GM12878 (cell line): ENCODE measurements around the gene BCAS3. TPM values are rescaled to one million over a fixed set of nuclear protein-coding genes. Genes with fewer than 3 reads are reported as not detected.

Experiments
- ATAC-seq: fragments of 200-7000 bp; cut with Tn5 transposase; 3 replicates; pipeline ENCODE4 v1.9.1; 2020; ENCODE audit warnings: mild to moderate bottlenecking, moderate library complexity
- BruUV-seq: library from RNA; stranded (reverse); fragments of 400-500 nt; replicated peaks from 2 replicates; lab custom pipeline; 2021; lab: Mats Ljungman, UMichigan
- CTCF ChIA-PET: fragments of 300-600 bp; sonication (Branson Sonifier 250); formaldehyde crosslinking; extraction: SDS; loops from one replicate; lab custom pipeline; 2021; ENCODE audit warnings: inconsistent platforms; lab: Yijun Ruan, JAX
- POLR2A ChIA-PET: fragments of 350-600 bp; formaldehyde crosslinking; extraction: SDS; loops from one replicate; lab custom pipeline; 2021; ENCODE audit warnings: inconsistent platforms; lab: Charles Lee
- RAD21 ChIA-PET: fragments of 300-600 bp; sonication (Branson Sonifier 250); formaldehyde crosslinking; loops from one replicate; lab custom pipeline; 2023; ENCODE audit warnings: antibody characterized with exemption; ENCODE audit not compliant: unreplicated experiment; lab: Charles Lee
- SMC1A ChIA-PET: fragments of 300-600 bp; sonication (Branson Sonifier 250); formaldehyde crosslinking; loops from one replicate; lab custom pipeline; 2023; ENCODE audit not compliant: unreplicated experiment, uncharacterized antibody; lab: Charles Lee
- DNase-seq: peaks from one replicate; pipeline ENCODE4 v3.0.0-alpha.2; 2011; ENCODE audit warnings: low read depth, low spot score
- FAIRE-seq: peaks from 3 replicates; lab custom pipeline; 2011; peaks lifted over from hg19 to GRCh38; lab: Jason Lieb, UNC
- H2AFZ ChIP-seq: 2 replicates; pipeline ENCODE4 v1.6.0; 2011; ENCODE audit warnings: low read depth, low read length, control low read depth; ENCODE audit not compliant: control insufficient read depth
- H3K27ac ChIP-seq: 2 replicates; pipeline ENCODE4 v1.5.1; 2011; ENCODE audit warnings: control low read depth; ENCODE audit not compliant: control insufficient read depth, insufficient read depth
- H3K27me3 ChIP-seq, 2 experiments: replicated peaks in 1 of 2; 2 replicates each; pipeline versions ENCODE4 v1.6.0 to v1.6.1; 2011; ENCODE audit warnings: low read length in 1 of 2; ENCODE audit not compliant: control insufficient read depth in 2 of 2, insufficient read depth in 2 of 2
- H3K36me3 ChIP-seq, 2 experiments: 2 replicates each; pipeline ENCODE4 v1.5.1; 2011; ENCODE audit warnings: low read length in 1 of 2; ENCODE audit not compliant: control insufficient read depth in 2 of 2, insufficient read depth in 2 of 2
- H3K4me1 ChIP-seq: 2 replicates; pipeline ENCODE4 v1.6.1; 2011; ENCODE audit warnings: mild to moderate bottlenecking, low read length, moderate library complexity, mixed read lengths; ENCODE audit not compliant: control insufficient read depth, insufficient read depth
- H3K4me2 ChIP-seq: 2 replicates; pipeline ENCODE4 v1.6.0; 2011; ENCODE audit warnings: control low read depth; ENCODE audit not compliant: control insufficient read depth, insufficient read depth
- H3K4me3 ChIP-seq: fragments of 200-600 bp; sonication (generic); 2 replicates; pipeline ENCODE4 v1.5.1; 2016
- H3K79me2 ChIP-seq: 2 replicates; pipeline ENCODE4 v1.6.0; 2011; ENCODE audit warnings: low read length; ENCODE audit not compliant: control insufficient read depth, insufficient read depth
- H3K9ac ChIP-seq: 2 replicates; pipeline ENCODE4 v1.8.0; 2011; ENCODE audit warnings: low read length, control low read depth, mixed read lengths; ENCODE audit not compliant: control insufficient read depth, insufficient read depth
- H3K9me3 ChIP-seq: replicated peaks from 3 replicates; pipeline ENCODE4 v1.5.1; 2011; ENCODE audit warnings: mild to moderate bottlenecking, low read length; ENCODE audit not compliant: control insufficient read depth, insufficient read depth
- H4K20me1 ChIP-seq: 2 replicates; pipeline ENCODE4 v1.6.0; 2011; ENCODE audit not compliant: control insufficient read depth, insufficient read depth
- BHLHE40 ChIP-seq, 2 experiments: fragments of 450-650 bp in 1 of 2; IDR thresholded peaks; 2 replicates each; pipeline ENCODE4 v1.6.1; 2011 to 2017; ENCODE audit warnings: low read depth in 2 of 2, borderline replicate concordance in 1 of 2, improper control_type of control experiment in 1 of 2, low read length in 1 of 2, mild to moderate bottlenecking in 1 of 2
- CBX5 ChIP-seq: sonication (generic); IDR thresholded peaks from 2 replicates; pipeline ENCODE4 v1.6.1; 2016; ENCODE audit warnings: low read depth, moderate library complexity, mild to moderate bottlenecking, inconsistent platforms
- DPF2 ChIP-seq: fragments of 450-650 bp; IDR thresholded peaks from 2 replicates; pipeline ENCODE4 v1.6.1; 2017; ENCODE audit warnings: mild to moderate bottlenecking
- HDGF ChIP-seq: fragments of 450-650 bp; IDR thresholded peaks from 2 replicates; pipeline ENCODE4 v1.6.1; 2016; ENCODE audit warnings: antibody characterized with exemption
- PAX8 ChIP-seq: fragments of 450-650 bp; IDR thresholded peaks from 2 replicates; pipeline ENCODE4 v1.6.1; 2017; ENCODE audit warnings: mild to moderate bottlenecking, moderate library complexity
- PKNOX1 ChIP-seq: fragments of 450-650 bp; IDR thresholded peaks from 2 replicates; pipeline ENCODE4 v1.6.1; 2016; ENCODE audit warnings: mild to moderate bottlenecking
- POLR2AphosphoS2 ChIP-seq: IDR thresholded peaks from 2 replicates; pipeline ENCODE4 v1.6.1; 2011; ENCODE audit warnings: low read depth, mild to moderate bottlenecking, low read length, improper control_type of control experiment, moderate library complexity
- TCF7 ChIP-seq: IDR thresholded peaks from 2 replicates; pipeline ENCODE4 v1.6.1; 2014; ENCODE audit warnings: antibody characterized with exemption, borderline replicate concordance
- WGBS: methylation state at CpG from one replicate; pipeline ENCODE4 v1.1.6; 2016; ENCODE audit warnings: low lambda C conversion rate; ENCODE audit not compliant: insufficient replicate concordance, insufficient coverage; ENCODE audit errors: missing lambda C conversion rate; 5-methylcytosine and 5-hydroxymethylcytosine counted together
- in situ Hi-C: fragments of 300-500 bp; cut with MboI; formaldehyde crosslinking; loops from 9 replicates; pipeline ENCODE4 v1.14.3; 2018; ENCODE audit warnings: mixed read lengths
- intact Hi-C: fragments of 100-400 bp; cut with micrococcal nuclease; formaldehyde crosslinking; loops from one replicate; pipeline ENCODE4 v1.14.2; 2022; ENCODE audit not compliant: unreplicated experiment
- polyA plus RNA-seq, 11 experiments: library from polyadenylated mRNA; depleted of rRNA in 4 of 11; unstranded in 6 of 11; stranded (reverse) in 5 of 11; fragments of >200 nt; fragmentation: Nextera tagmentation in 4 of 11; fragmentation: Illumina TruSeq in 1 of 11; extraction: Ambion mirVana in 4 of 11; extraction: Trizol in 1 of 11; gene quantifications; 1 replicate in 1 of 11; 2 replicates in 10 of 11; pipeline versions ENCODE4 v1.2.1 to v1.2.3, GENCODE V29; 2011 to 2016; ENCODE audit warnings: inconsistent platforms in 2 of 11, missing spikeins in 2 of 11, low read depth in 1 of 11
- total RNA-seq, 4 experiments: library from RNA; depleted of rRNA in 3 of 4; stranded (reverse); fragments of >200 nt in 3 of 4; fragmentation: Illumina TruSeq in 1 of 4; extraction: Trizol in 1 of 4; gene quantifications; 2 replicates each; pipeline versions ENCODE4 v1.2.1 to v1.2.3, GENCODE V29; 2013 to 2021
- TF ChIP-seq, protein P1 (sequence below): fragments of 450-650 bp; IDR thresholded peaks from 2 replicates; pipeline ENCODE4 v1.6.1; 2017; ENCODE audit warnings: mild to moderate bottlenecking, moderate library complexity

BCAS3 gene
- total and polyA plus RNA-seq, 10 of the 15 experiments (the other 5 are each of a cell fraction or from before 2014, with no cell fraction given), result 2.1 to 11.0 (median 6.6) TPM

GRCh38 chr17:61075988-61076387 lies 398.3 kb downstream of the BCAS3 start (continued):
- TF ChIP-seq CBX5 (no peak), TCF7 (no peak), HDGF (no peak), BHLHE40 (IDR thresholded peaks at IDR 0.05; ENCODE audit: borderline replicate concordance in 1 of 2, low read depth in 2 of 2, low read length in 1 of 2) (no peak)

DNA sequence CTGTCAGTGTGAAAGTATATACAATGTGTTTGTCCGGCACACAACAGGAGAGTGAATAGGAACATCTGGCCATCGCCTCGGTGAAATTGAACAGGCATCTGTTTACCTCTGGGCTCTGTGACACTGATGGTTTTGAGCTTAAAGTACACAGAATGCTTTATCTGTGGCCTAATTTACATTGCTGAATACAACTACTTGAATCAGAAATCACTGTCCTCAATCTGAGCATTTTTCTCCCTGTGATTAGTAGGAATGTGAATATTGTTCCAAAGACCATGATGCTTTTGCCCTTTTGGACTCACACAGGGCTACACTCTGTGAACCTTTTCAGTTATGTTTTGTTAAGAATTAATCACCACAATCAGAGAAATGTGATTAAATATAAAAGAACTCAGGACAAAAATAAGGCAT lies 399.0 kb downstream of the BCAS3 start:
- Histone ChIP-seq H3K36me3 (no peaks in the 10 kb centered on the region), H3K9ac (no peak overlapping the region), H3K9me3 (no peaks in the 10 kb centered on the region), H3K4me3 (no peak overlapping the region), H4K20me1 (no peaks in the 10 kb centered on the region), H3K4me1 (no peaks in the 10 kb centered on the region), H3K4me2 (no peak overlapping the region), H2AFZ (no peak overlapping the region), H3K27me3 (no peaks in the 10 kb centered on the region), H3K79me2 (no peaks in the 10 kb centered on the region), H3K27ac (no peak overlapping the region)
- SMC1A ChIA-PET, result no interaction called here
- CTCF ChIA-PET, result no interaction called here
- intact Hi-C loops, result no loop called here
- BruUV-seq, result no TSS peak
- RAD21 ChIA-PET, result no interaction called here
- in situ Hi-C loops, result no loop called here
- POLR2A ChIA-PET, result no interaction called here
- no peak for DNase-seq
- 98% methylated on average over 3 of the region's 3 CpGs for WGBS
- FAIRE-seq, result no peak
- TF ChIP-seq DPF2 (no peak), PAX8 (no peak), POLR2AphosphoS2 (no peak), PKNOX1 (no peak)
- TF ChIP-seq, protein P1, sequence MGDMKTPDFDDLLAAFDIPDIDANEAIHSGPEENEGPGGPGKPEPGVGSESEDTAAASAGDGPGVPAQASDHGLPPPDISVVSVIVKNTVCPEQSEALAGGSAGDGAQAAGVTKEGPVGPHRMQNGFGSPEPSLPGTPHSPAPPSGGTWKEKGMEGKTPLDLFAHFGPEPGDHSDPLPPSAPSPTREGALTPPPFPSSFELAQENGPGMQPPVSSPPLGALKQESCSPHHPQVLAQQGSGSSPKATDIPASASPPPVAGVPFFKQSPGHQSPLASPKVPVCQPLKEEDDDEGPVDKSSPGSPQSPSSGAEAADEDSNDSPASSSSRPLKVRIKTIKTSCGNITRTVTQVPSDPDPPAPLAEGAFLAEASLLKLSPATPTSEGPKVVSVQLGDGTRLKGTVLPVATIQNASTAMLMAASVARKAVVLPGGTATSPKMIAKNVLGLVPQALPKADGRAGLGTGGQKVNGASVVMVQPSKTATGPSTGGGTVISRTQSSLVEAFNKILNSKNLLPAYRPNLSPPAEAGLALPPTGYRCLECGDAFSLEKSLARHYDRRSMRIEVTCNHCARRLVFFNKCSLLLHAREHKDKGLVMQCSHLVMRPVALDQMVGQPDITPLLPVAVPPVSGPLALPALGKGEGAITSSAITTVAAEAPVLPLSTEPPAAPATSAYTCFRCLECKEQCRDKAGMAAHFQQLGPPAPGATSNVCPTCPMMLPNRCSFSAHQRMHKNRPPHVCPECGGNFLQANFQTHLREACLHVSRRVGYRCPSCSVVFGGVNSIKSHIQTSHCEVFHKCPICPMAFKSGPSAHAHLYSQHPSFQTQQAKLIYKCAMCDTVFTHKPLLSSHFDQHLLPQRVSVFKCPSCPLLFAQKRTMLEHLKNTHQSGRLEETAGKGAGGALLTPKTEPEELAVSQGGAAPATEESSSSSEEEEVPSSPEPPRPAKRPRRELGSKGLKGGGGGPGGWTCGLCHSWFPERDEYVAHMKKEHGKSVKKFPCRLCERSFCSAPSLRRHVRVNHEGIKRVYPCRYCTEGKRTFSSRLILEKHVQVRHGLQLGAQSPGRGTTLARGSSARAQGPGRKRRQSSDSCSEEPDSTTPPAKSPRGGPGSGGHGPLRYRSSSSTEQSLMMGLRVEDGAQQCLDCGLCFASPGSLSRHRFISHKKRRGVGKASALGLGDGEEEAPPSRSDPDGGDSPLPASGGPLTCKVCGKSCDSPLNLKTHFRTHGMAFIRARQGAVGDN, result no peak
- no peak for ATAC-seq
